Neuronal stem cell (in vitro differentiated cells): ENCODE data around the gene TNFRSF18.
A peak's percentile ranks its signal among the peaks of the same experiment; 100 is the strongest.

Experiments used
- DNase-seq: peaks from one replicate; pipeline ENCODE4 v3.0.0-alpha.2; 2013; ENCODE audit warnings: low spot score
- H2AFZ ChIP-seq: one replicate; pipeline ENCODE4 v1.6.1; 2013; ENCODE audit warnings: mild to moderate bottlenecking, low read length, inconsistent platforms
- H2AK5ac ChIP-seq: 2 replicates; pipeline ENCODE4 v1.6.1; 2013; ENCODE audit warnings: low read depth, mild to moderate bottlenecking, inconsistent platforms, low read length, moderate library complexity, mixed read lengths
- H2BK120ac ChIP-seq: 2 replicates; pipeline ENCODE4 v1.6.1; 2013; ENCODE audit warnings: low read depth, mild to moderate bottlenecking, inconsistent platforms, low read length, moderate library complexity, mixed read lengths
- H2BK12ac ChIP-seq: one replicate; pipeline ENCODE4 v1.6.1; 2013; ENCODE audit warnings: low read length, inconsistent platforms
- H2BK15ac ChIP-seq: 2 replicates; pipeline ENCODE4 v1.6.1; 2013; ENCODE audit warnings: mild to moderate bottlenecking, low read length, inconsistent platforms, mixed read lengths
- H2BK5ac ChIP-seq: one replicate; pipeline ENCODE4 v1.6.1; 2013; ENCODE audit warnings: inconsistent platforms, mild to moderate bottlenecking, low read length, moderate library complexity
- H3K14ac ChIP-seq: one replicate; pipeline ENCODE4 v1.6.1; 2013; ENCODE audit warnings: low read length, inconsistent platforms
- H3K18ac ChIP-seq: 2 replicates; pipeline ENCODE4 v1.6.1; 2013; ENCODE audit warnings: low read length, inconsistent platforms
- H3K23ac ChIP-seq: 2 replicates; pipeline ENCODE4 v1.6.1; 2013; ENCODE audit warnings: low read depth, mild to moderate bottlenecking, mixed read lengths, low read length, inconsistent platforms; ENCODE audit not compliant: poor library complexity
- H3K27ac ChIP-seq: replicated peaks from 3 replicates; pipeline ENCODE4 v1.5.1; 2013; ENCODE audit warnings: low read length, inconsistent platforms
- H3K27me3 ChIP-seq, 3 experiments: 2 replicates each; pipeline ENCODE4 v1.6.1; 2013; ENCODE audit warnings: low read length in 3 of 3, mild to moderate bottlenecking in 2 of 3, inconsistent platforms in 1 of 3, low read depth in 1 of 3, mixed read lengths in 1 of 3, moderate library complexity in 1 of 3; ENCODE audit not compliant: control insufficient read depth in 3 of 3, insufficient read depth in 3 of 3
- H3K36me3 ChIP-seq, 2 donors: replicated peaks in 1 of 2; 2 replicates each; pipeline ENCODE4 v1.6.1; 2013; ENCODE audit warnings: low read length in 2 of 2; ENCODE audit not compliant: control insufficient read depth in 2 of 2, insufficient read depth in 2 of 2
- H3K4ac ChIP-seq: 2 replicates; pipeline ENCODE4 v1.6.1; 2013; ENCODE audit warnings: inconsistent platforms, mild to moderate bottlenecking, low read length, moderate library complexity
- H3K4me1 ChIP-seq, 2 donors: 1 replicate in 1 of 2; 2 replicates in 1 of 2; pipeline ENCODE4 v1.6.1; 2013; ENCODE audit warnings: low read length in 2 of 2, low read depth in 1 of 2; ENCODE audit not compliant: control insufficient read depth in 2 of 2, insufficient read depth in 1 of 2
- H3K4me2 ChIP-seq: one replicate; pipeline ENCODE4 v1.6.1; 2013; ENCODE audit warnings: mild to moderate bottlenecking, low read length, inconsistent platforms; ENCODE audit not compliant: insufficient read depth, poor library complexity, severe bottlenecking
- H3K4me3 ChIP-seq, 2 donors: 2 replicates each; pipeline ENCODE4 v1.5.1; 2013; ENCODE audit warnings: low read length in 2 of 2, mild to moderate bottlenecking in 2 of 2, inconsistent platforms in 1 of 2, moderate library complexity in 1 of 2
- H3K79me1 ChIP-seq: one replicate; pipeline ENCODE4 v1.6.1; 2013; ENCODE audit warnings: low read depth, mild to moderate bottlenecking, inconsistent platforms, low read length, moderate library complexity
- H3K9ac ChIP-seq: one replicate; pipeline ENCODE4 v1.6.1; 2013; ENCODE audit warnings: mild to moderate bottlenecking, low read depth, low read length, inconsistent platforms; ENCODE audit not compliant: poor library complexity
- H3K9me3 ChIP-seq, 2 donors: replicated peaks in 1 of 2; 2 replicates each; pipeline versions ENCODE3 to v1.6.1; 2013; ENCODE audit warnings: low read length in 2 of 2, mild to moderate bottlenecking in 2 of 2, inconsistent platforms in 1 of 2, low read depth in 1 of 2, mixed read lengths in 1 of 2, moderate library complexity in 1 of 2; ENCODE audit not compliant: control insufficient read depth in 2 of 2, insufficient read depth in 1 of 2
- H4K8ac ChIP-seq: one replicate; pipeline ENCODE4 v1.6.1; 2013; ENCODE audit warnings: low read depth, mild to moderate bottlenecking, inconsistent platforms, low read length, moderate library complexity
- H4K91ac ChIP-seq: one replicate; pipeline ENCODE4 v1.6.1; 2013; ENCODE audit warnings: low read length, low read depth, mild to moderate bottlenecking, inconsistent platforms; ENCODE audit not compliant: poor library complexity
- WGBS, 2 donors: extraction: QIAGEN DNeasy Blood & Tissue Kit; methylation state at CpG; one replicate each; pipeline ENCODE4 v1.1.7; 2013; ENCODE audit warnings: missing lambda C conversion rate in 2 of 2, mixed read lengths in 1 of 2; ENCODE audit not compliant: insufficient read length in 2 of 2, insufficient replicate concordance in 1 of 2; ENCODE audit errors: extremely low coverage in 2 of 2; 5-methylcytosine and 5-hydroxymethylcytosine counted together

The TNFRSF18 gene

GRCh38 chr1:1226566-1227362 lies 20.4 kb upstream of the TNFRSF18 start:
- H3K18ac ChIP-seq: no peak overlapping the region
- peaks cover 31 to 75% of the 10 kb centered on the region in 2 donors for H3K36me3 ChIP-seq
- H3K27me3 ChIP-seq: peaks cover 0 to 3% (median 0%) of the 10 kb centered on the region in 3 experiments
- no peak overlapping the region for H2BK15ac ChIP-seq
- no peak overlapping the region for H3K4me3 ChIP-seq
- peaks cover 30% of the 10 kb centered on the region for H3K79me1 ChIP-seq
- H2BK120ac ChIP-seq: no peak overlapping the region
- no CpG with 5 or more reads among the region's 44 CpGs for WGBS, 2 donors
- peaks cover 3 to 5% of the 10 kb centered on the region in 2 donors for H3K4me1 ChIP-seq
- H3K4me2 ChIP-seq: no peak overlapping the region
- H2BK12ac ChIP-seq: no peak overlapping the region
- H2BK5ac ChIP-seq: no peak overlapping the region
- no peak overlapping the region for H3K23ac ChIP-seq
- H4K8ac ChIP-seq: no peak overlapping the region
- H4K91ac ChIP-seq: no peak overlapping the region
- peak overlapping the region; percentile 60 for H3K9ac ChIP-seq
- H3K27ac ChIP-seq: no peak overlapping the region
- H3K4ac ChIP-seq: no peak overlapping the region
- H2AK5ac ChIP-seq: no peak overlapping the region
- no peak overlapping the region for H3K14ac ChIP-seq
- no peak for DNase-seq
- H3K9me3 ChIP-seq: peaks cover 0 to 8% of the 10 kb centered on the region in 2 donors
- no peak overlapping the region for H2AFZ ChIP-seq

- no peak for DNase-seq
- no peak overlapping the region for H3K14ac ChIP-seq
- no peak overlapping the region for H2BK15ac ChIP-seq
- H3K9me3 ChIP-seq: peaks cover 0 to 8% of the 10 kb centered on the region in 2 donors
- H3K36me3 ChIP-seq: peaks cover 31 to 83% of the 10 kb centered on the region in 2 donors
- peak overlapping the region; percentile 65 for H4K8ac ChIP-seq
- peaks cover 3 to 5% of the 10 kb centered on the region in 2 donors for H3K4me1 ChIP-seq
- H3K23ac ChIP-seq: no peak overlapping the region
- no peak overlapping the region for H2BK5ac ChIP-seq
- H3K79me1 ChIP-seq: peaks cover 30% of the 10 kb centered on the region
- H4K91ac ChIP-seq: no peak overlapping the region
- H3K4me3 ChIP-seq: no peak overlapping the region
- peaks cover 0 to 3% (median 0%) of the 10 kb centered on the region in 3 experiments for H3K27me3 ChIP-seq
- H2AFZ ChIP-seq: no peak overlapping the region
- H3K4ac ChIP-seq: no peak overlapping the region
- WGBS, 2 donors: no CpG with 5 or more reads among the region's 18 CpGs
- H3K18ac ChIP-seq: no peak overlapping the region
- no peak overlapping the region for H3K27ac ChIP-seq
- H2BK12ac ChIP-seq: no peak overlapping the region
- no peak overlapping the region for H2BK120ac ChIP-seq
- no peak overlapping the region for H2AK5ac ChIP-seq
- H3K9ac ChIP-seq: no peak overlapping the region
- H3K4me2 ChIP-seq: no peak overlapping the region
These were observed 19.5 kb upstream of the TNFRSF18 start for GRCh38 chr1:1225913-1226312.

GRCh38 chr1:1225238-1225845 lies 18.9 kb upstream of the TNFRSF18 start:
- peak overlapping the region; percentile 80 for H3K23ac ChIP-seq
- H2AFZ ChIP-seq: no peak overlapping the region
- peaks cover 31 to 89% of the 10 kb centered on the region in 2 donors for H3K36me3 ChIP-seq
- H3K4me3 ChIP-seq: no peak overlapping the region
- no peak overlapping the region for H4K91ac ChIP-seq
- no peak for DNase-seq
- no peak overlapping the region for H2AK5ac ChIP-seq
- H4K8ac ChIP-seq: peak overlapping the region; percentile 65
- H2BK15ac ChIP-seq: no peak overlapping the region
- no peak overlapping the region for H3K14ac ChIP-seq
- peaks cover 30% of the 10 kb centered on the region for H3K79me1 ChIP-seq
- H2BK120ac ChIP-seq: no peak overlapping the region
- H3K4ac ChIP-seq: no peak overlapping the region
- H3K18ac ChIP-seq: no peak overlapping the region
- H2BK5ac ChIP-seq: no peak overlapping the region
- H3K27me3 ChIP-seq: peaks cover 0 to 3% (median 0%) of the 10 kb centered on the region in 3 experiments
- peaks cover 0 to 8% of the 10 kb centered on the region in 2 donors for H3K9me3 ChIP-seq
- H3K4me2 ChIP-seq: no peak overlapping the region
- no peaks in the 10 kb centered on the region for H3K4me1 ChIP-seq
- H3K9ac ChIP-seq: no peak overlapping the region
- WGBS, 2 donors: no CpG with 5 or more reads among the region's 34 CpGs
- H2BK12ac ChIP-seq: no peak overlapping the region
- no peak overlapping the region for H3K27ac ChIP-seq

GRCh38 chr1:1223891-1224290 lies 17.5 kb upstream of the TNFRSF18 start:
- H2BK5ac ChIP-seq: no peak overlapping the region
- no peak overlapping the region for H3K4ac ChIP-seq
- no peak overlapping the region for H3K18ac ChIP-seq
- peaks cover 0 to 3% (median 0%) of the 10 kb centered on the region in 3 experiments for H3K27me3 ChIP-seq
- no peak overlapping the region for H3K4me3 ChIP-seq
- no peak overlapping the region for H2AK5ac ChIP-seq
- no peak overlapping the region for H2AFZ ChIP-seq
- peaks cover 31 to 78% of the 10 kb centered on the region in 2 donors for H3K36me3 ChIP-seq
- H2BK15ac ChIP-seq: no peak overlapping the region
- H2BK12ac ChIP-seq: no peak overlapping the region
- H3K4me1 ChIP-seq: no peaks in the 10 kb centered on the region
- no peak overlapping the region for H4K91ac ChIP-seq
- H3K27ac ChIP-seq: no peak overlapping the region
- no peak overlapping the region for H3K9ac ChIP-seq
- no peak overlapping the region for H3K14ac ChIP-seq
- no peak overlapping the region for H4K8ac ChIP-seq
- no peak overlapping the region for H2BK120ac ChIP-seq
- H3K4me2 ChIP-seq: no peak overlapping the region
- no peak for DNase-seq
- H3K79me1 ChIP-seq: peaks cover 30% of the 10 kb centered on the region
- H3K23ac ChIP-seq: no peak overlapping the region
- peaks cover 0 to 8% of the 10 kb centered on the region in 2 donors for H3K9me3 ChIP-seq
- no CpG with 5 or more reads among the region's 21 CpGs for WGBS, 2 donors
